A549 treated with AZD9567 at 1 μM for 4 hours (cell line): ENCODE data around the gene WDR12. TPM values are rescaled to one million over a fixed set of nuclear protein-coding genes. Genes with fewer than 3 reads are reported as not detected.

ENCODE experiments used
- total RNA-seq: library from RNA; stranded (reverse); fragments of 200-300 nt; extraction: Qiagen RNA extraction; gene quantifications from 5 replicates; pipeline ENCODE4 v1.2.3, GENCODE V29; 2022; ENCODE audit not compliant: insufficient read depth

WDR12 gene
- total RNA-seq, result 67.5 to 82.0 TPM (median 76.0 TPM) in 5 replicates

DNA sequence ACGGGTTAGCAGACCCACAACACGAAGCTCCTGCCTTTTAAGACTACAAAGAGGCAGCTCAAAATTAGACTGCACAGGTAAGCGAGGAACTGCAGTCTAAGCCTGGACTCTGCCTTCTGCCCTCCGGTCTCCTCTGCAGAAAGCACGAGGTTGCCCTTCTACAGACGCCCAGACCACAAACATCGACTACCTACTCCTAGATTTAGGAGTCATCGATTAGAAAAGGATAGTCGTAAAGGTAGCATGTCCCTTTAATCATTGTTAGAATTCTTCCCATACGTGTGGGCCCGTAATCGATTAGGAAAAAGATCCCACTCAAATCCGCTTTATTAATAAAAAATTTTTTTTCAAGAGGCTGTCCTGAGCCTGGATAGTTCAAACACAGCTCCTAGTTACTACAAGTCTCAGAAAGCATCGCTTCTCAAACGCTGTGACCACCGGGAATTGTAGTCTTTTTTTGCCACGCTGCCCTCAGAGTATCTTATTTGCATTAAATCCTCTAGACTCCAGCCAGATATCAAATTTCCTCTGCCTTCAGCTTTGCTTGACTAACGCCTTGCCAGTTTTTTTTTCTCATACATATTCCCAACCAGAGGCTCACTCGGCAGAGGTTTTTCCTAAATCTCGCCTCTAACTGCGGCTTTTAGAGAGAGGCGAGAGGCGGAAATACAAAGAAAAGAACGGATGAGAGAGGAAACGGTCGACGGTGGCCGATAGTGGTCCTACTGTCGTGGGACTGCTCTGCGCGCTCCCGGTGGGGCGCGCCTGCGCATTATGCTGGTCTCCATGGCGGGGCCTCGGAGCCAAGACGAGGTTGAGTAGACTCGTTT is at the start of gene WDR12, which contains the start of gene CARF:
TSS of gene WDR12 (minus strand) at position 162 of the 830 bp plus-strand sequence. CDS start 197 bp downstream, outside the sequence.
TSS of gene CARF (plus strand) at position 764 of the 830 bp plus-strand sequence. CDS start 29,628 bp downstream, outside the sequence.

DNA sequence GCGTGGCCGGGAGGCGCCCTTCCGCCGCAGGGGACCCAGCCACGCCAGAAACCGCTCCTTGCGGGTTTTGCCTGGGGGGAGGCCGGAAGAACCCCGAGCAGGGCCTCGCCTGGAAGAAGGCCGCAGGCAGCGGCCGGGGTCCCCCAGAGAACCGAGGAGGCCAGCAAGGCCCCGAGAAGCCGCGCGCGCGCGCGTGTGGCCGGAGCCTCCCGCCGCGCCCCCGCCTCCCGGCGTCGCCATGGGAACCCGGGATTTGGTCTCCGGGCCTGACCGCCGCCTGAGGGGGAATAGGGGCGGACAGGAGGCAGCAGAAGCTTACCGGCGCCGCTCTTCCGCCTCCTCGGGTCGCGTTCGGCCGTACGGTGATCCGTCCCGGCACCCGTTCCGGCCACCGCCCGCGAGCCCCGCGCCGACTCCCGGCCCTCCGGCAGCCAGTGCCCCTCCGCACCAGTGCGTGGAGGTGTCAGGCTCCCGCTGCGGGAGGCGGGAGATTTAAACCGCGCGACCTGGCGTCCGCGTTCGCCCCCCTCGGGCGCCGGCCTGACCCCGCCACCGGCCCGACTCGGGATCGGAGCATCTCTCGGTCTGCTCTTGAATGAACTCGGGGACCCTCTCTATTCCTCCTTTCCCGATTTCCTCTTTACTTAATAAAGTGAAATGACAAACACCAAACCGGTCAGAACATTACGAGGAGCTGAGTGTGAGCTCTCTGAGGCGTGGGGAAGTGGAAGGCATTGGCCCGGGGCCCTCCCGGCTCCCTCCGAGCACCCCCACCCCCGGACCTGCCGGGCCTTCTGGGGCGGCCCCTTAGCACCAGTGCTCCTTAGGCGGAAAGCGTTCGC is 40.0 kb downstream of the WDR12 start, which contains the start of gene ICA1L:
TSS of gene ICA1L (minus strand) at position 467 of the 842 bp plus-strand sequence. CDS start 42,757 bp downstream, outside the sequence.

Other genes starting within 250 kb of the WDR12 start
- gene ICA1L, start 39.9 kb downstream of the WDR12 start, total RNA-seq, result 1.6 to 5.6 TPM (median 1.9 TPM) in 5 replicates
- gene CARF, start 602 bp upstream of the WDR12 start, total RNA-seq, result 0.86 to 1.1 TPM (median 1.00 TPM) in 4 of 5 replicates, not detected in the other
- 3.4 to 5.0 TPM (median 4.5 TPM) in 5 replicates for gene NBEAL1, start 103.2 kb upstream of the WDR12 start, total RNA-seq